Measurements from ENCODE around the gene TBC1D32.

The TBC1D32 gene

DNA sequence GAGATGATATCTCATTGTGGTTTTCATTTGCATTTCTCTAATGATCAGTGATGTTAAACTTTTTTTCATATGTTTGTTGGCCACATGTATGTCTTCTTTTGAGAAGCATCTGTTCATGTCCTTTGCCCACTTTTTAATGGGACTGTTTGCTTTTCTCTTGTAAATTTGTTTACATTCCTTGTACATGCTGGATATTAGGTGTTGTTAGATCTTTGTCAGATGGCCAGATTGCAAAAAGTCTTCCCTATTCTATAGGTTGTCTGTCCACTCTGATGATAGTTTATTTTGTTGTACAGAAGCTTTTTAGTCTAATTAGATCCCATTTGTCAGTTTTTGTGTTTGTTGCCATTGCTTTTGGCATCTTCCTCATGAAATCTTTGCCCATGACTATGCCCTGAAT is 172.4 kb downstream of the TBC1D32 start:
- H3F3A ChIP-seq (ENCODE audit: insufficient read depth, low read length) = no peaks in the 10 kb centered on the region
- no peak overlapping the region for H2AFZ ChIP-seq (ENCODE audit: low read length)
- H3K4me2 ChIP-seq (ENCODE audit: low read length) = no peak overlapping the region
- no peaks in the 10 kb centered on the region for H3K27me3 ChIP-seq (ENCODE audit: insufficient read depth, low read length)
- no peak for TF ChIP-seq EZH2 (IDR thresholded peaks at IDR 0.05; ENCODE audit: borderline replicate concordance, low read length)
- no peak for TF ChIP-seq CTCF (IDR thresholded peaks at IDR 0.05; ENCODE audit: low read length)
- H3K4me3 ChIP-seq (ENCODE audit: low read depth, low read length, poor library complexity, severe bottlenecking) = no peak overlapping the region
- H3K9me2 ChIP-seq (ENCODE audit: low read depth, low read length) = no peaks in the 10 kb centered on the region
- no peak overlapping the region for H3K27ac ChIP-seq (ENCODE audit: low read depth, low read length, poor library complexity, severe bottlenecking)
- no peaks in the 10 kb centered on the region for H3K9me3 ChIP-seq (ENCODE audit: low read length)
- H3K79me2 ChIP-seq (ENCODE audit: insufficient read depth, low read length) = no peaks in the 10 kb centered on the region
- H3K4me1 ChIP-seq (ENCODE audit: insufficient read depth, low read length, severe bottlenecking) = no peaks in the 10 kb centered on the region
- H3K36me3 ChIP-seq (ENCODE audit: insufficient read depth, low read length) = no peaks in the 10 kb centered on the region
- H3K9ac ChIP-seq (ENCODE audit: low read length) = no peak overlapping the region
- no peaks in the 10 kb centered on the region for H4K20me1 ChIP-seq (ENCODE audit: insufficient read depth, low read length)

- no peaks in the 10 kb centered on the region for H3F3A ChIP-seq (ENCODE audit: insufficient read depth, low read length)
- no peaks in the 10 kb centered on the region for H3K9me2 ChIP-seq (ENCODE audit: low read depth, low read length)
- no peak overlapping the region for H3K27ac ChIP-seq (ENCODE audit: low read depth, low read length, poor library complexity, severe bottlenecking)
- H4K20me1 ChIP-seq (ENCODE audit: insufficient read depth, low read length) = no peaks in the 10 kb centered on the region
- H3K9ac ChIP-seq (ENCODE audit: low read length) = no peak overlapping the region
- no peaks in the 10 kb centered on the region for H3K79me2 ChIP-seq (ENCODE audit: insufficient read depth, low read length)
- no peaks in the 10 kb centered on the region for H3K27me3 ChIP-seq (ENCODE audit: insufficient read depth, low read length)
- H3K9me3 ChIP-seq (ENCODE audit: low read length) = no peaks in the 10 kb centered on the region
- H3K36me3 ChIP-seq (ENCODE audit: insufficient read depth, low read length) = no peaks in the 10 kb centered on the region
- no peak overlapping the region for H3K4me2 ChIP-seq (ENCODE audit: low read length)
- H3K4me1 ChIP-seq (ENCODE audit: insufficient read depth, low read length, severe bottlenecking) = no peaks in the 10 kb centered on the region
- no peak overlapping the region for H2AFZ ChIP-seq (ENCODE audit: low read length)
- H3K4me3 ChIP-seq (ENCODE audit: low read depth, low read length, poor library complexity, severe bottlenecking) = no peak overlapping the region
- TF ChIP-seq EZH2 (IDR thresholded peaks at IDR 0.05; ENCODE audit: borderline replicate concordance, low read length) = no peak
Observed at GRCh38 chr6:121160276-121160675, 174.0 kb downstream of the TBC1D32 start.

DNA sequence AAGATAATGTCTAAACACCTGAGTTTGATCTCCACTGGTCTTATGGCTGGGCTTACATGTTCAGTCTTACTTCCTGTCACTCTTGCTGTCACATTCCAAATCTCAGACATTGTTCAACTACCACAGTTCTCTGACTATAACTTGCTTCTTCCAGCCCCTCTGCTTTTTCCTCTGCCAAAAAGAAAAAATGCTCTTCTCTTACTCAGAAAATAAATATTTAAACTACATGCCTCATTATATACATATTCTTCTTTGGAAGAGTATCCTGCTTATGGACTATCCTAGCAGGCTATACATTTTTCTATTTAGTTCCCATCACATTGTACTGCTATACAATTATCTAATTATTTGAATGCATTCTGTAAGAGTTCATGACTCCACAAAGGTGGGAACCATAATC is 175.4 kb downstream of the TBC1D32 start:
- TF ChIP-seq CTCF (IDR thresholded peaks at IDR 0.05; ENCODE audit: low read length) = no peak
- TF ChIP-seq EZH2 (IDR thresholded peaks at IDR 0.05; ENCODE audit: borderline replicate concordance, low read length) = no peak
- no peaks in the 10 kb centered on the region for H3K36me3 ChIP-seq (ENCODE audit: insufficient read depth, low read length)
- H2AFZ ChIP-seq (ENCODE audit: low read length) = no peak overlapping the region
- H3K79me2 ChIP-seq (ENCODE audit: insufficient read depth, low read length) = no peaks in the 10 kb centered on the region
- H3K4me2 ChIP-seq (ENCODE audit: low read length) = no peak overlapping the region
- no peaks in the 10 kb centered on the region for H4K20me1 ChIP-seq (ENCODE audit: insufficient read depth, low read length)
- no peaks in the 10 kb centered on the region for H3K9me3 ChIP-seq (ENCODE audit: low read length)
- H3K9ac ChIP-seq (ENCODE audit: low read length) = no peak overlapping the region
- H3F3A ChIP-seq (ENCODE audit: insufficient read depth, low read length) = no peaks in the 10 kb centered on the region
- no peak overlapping the region for H3K4me3 ChIP-seq (ENCODE audit: low read depth, low read length, poor library complexity, severe bottlenecking)
- no peaks in the 10 kb centered on the region for H3K4me1 ChIP-seq (ENCODE audit: insufficient read depth, low read length, severe bottlenecking)
- H3K27ac ChIP-seq (ENCODE audit: low read depth, low read length, poor library complexity, severe bottlenecking) = no peak overlapping the region
- H3K9me2 ChIP-seq (ENCODE audit: low read depth, low read length) = no peaks in the 10 kb centered on the region
- H3K27me3 ChIP-seq (ENCODE audit: insufficient read depth, low read length) = no peaks in the 10 kb centered on the region

- Histone ChIP-seq H3K9ac (ENCODE audit: low read length) (no peak overlapping the region), H3K9me2 (ENCODE audit: low read depth, low read length) (no peaks in the 10 kb centered on the region), H3K4me1 (ENCODE audit: insufficient read depth, low read length, severe bottlenecking) (no peaks in the 10 kb centered on the region), H3K9me3 (ENCODE audit: low read length) (no peaks in the 10 kb centered on the region), H3K27me3 (ENCODE audit: insufficient read depth, low read length) (no peaks in the 10 kb centered on the region), H4K20me1 (ENCODE audit: insufficient read depth, low read length) (no peaks in the 10 kb centered on the region), H3K4me3 (ENCODE audit: low read depth, low read length, poor library complexity, severe bottlenecking) (no peak overlapping the region), H2AFZ (ENCODE audit: low read length) (no peak overlapping the region), H3F3A (ENCODE audit: insufficient read depth, low read length) (no peaks in the 10 kb centered on the region), H3K4me2 (ENCODE audit: low read length) (no peak overlapping the region), H3K79me2 (ENCODE audit: insufficient read depth, low read length) (no peaks in the 10 kb centered on the region), H3K27ac (ENCODE audit: low read depth, low read length, poor library complexity, severe bottlenecking) (no peak overlapping the region), H3K36me3 (ENCODE audit: insufficient read depth, low read length) (no peaks in the 10 kb centered on the region)
- no peak for TF ChIP-seq CTCF (IDR thresholded peaks at IDR 0.05; ENCODE audit: low read length)
- no peak for TF ChIP-seq EZH2 (IDR thresholded peaks at IDR 0.05; ENCODE audit: borderline replicate concordance, low read length)
Observed at GRCh38 chr6:121158438-121158837, 175.8 kb downstream of the TBC1D32 start.

Measured in OCI-LY1 (cell line).